ENCODE results near the gene MED12.
A peak's percentile ranks its signal among the peaks of the same experiment; 100 is the strongest.

MED12 gene

DNA sequence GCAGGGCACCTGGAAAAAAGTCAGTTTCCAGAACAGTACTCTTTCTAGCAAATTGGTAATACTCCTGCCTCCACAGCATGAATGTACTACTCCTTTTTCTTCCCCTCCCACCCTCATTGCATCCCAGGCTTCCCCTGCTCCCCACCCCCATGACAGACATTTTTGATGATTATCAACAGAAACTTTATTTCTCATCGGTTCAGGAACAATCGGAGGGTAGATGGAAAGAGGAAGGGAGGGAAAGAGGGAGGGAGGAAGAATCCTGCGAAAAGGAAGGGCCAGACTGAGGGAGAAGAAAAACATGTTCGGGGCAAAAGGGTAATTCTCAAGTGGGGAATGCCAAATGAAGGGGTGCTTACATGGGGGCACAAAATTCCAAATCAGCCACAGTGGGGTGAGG, 11.2 kb upstream of the MED12 start:
- no peak for DNase-seq (ENCODE audit: low spot score)

DNA sequence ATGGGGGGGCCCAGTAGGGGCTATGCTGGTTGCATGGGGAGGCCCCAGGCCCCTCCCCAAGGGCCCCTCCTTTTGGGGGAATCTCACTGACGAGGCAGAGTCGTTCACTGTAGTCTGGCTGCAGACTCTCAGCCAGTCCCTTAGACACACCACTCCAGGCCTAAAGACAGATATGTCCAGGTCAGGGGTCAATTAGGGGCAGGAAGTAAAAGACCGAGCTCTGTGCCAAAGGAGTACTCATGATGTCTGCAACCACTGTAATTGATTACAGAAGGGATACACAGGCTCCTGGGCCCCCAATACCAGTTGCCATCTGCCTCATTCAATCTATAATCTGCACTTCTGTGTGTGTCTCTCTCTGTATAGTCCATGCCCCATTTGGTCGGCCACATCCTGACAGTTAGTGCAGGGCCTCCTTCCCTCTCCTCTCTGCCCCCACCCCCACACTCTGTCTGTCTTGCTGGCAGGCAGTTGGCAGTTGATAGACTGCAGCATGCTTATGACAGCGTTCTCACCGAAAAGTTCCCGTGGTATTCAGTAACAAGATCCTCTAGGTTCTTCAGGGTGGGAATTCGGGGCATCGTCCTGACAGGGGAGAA, 10.5 kb upstream of the MED12 start:
- no peak for DNase-seq (ENCODE audit: low spot score)

DNA sequence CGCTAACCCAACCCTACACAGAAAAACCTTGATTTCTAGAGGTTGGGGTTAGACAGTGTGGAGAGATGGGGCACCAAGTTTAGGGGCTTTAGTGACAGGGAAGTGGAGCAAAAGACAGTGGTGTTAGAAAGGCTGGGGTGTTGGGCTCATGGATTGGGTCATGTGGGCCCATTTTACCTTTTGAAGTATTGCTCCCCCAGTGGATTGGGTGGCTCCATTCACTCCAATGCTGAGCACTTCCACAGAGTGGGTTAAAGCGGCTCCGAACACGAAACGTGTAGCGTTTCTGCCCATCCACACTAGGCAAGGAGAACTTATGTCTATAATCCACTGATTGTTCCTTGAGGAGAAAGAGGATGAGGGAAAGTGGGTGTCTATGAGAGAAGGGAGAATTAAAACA, 9.3 kb upstream of the MED12 start:
- DNase-seq (ENCODE audit: low spot score) = no peak

DNA sequence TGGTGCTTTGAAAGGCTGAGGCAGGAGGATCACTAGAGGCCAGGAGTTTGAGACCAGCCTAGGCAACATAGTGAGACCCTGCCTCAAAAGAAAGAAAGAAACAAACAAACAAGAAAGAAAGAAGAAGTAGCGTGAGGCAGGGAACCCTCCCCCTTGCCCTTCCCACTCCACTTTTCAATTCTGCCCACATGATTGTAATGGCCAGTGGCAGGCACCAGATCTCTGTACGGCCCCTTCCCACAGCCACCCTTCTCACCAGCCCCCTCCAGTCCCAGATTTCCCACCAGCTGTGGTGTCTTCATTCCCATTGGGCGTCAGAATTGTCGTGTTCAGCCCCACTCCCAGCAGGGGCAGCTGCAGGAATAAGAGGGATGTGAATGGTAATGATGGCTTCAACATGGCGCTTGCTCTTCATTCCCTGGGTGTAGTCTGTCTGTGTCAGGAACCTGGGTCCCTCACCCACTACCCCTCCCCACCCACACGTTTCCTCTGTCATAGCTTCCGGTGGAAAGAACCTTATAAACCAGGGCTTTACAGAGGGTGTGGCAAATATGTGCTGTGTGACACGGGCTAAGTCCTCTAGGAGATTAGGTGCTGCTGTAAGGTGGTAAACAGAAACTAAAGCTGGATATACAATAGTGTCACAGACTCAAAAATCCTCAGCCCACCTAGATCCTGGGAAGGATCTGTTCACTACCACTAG, 7.1 kb upstream of the MED12 start, which contains the start of gene IL2RG:
Gene IL2RG (minus strand): TSS at position 437 of the 703 bp plus-strand sequence. CDS start 38 bp downstream, at position 399.
- peak; percentile 36 for DNase-seq (ENCODE audit: low spot score)

DNA sequence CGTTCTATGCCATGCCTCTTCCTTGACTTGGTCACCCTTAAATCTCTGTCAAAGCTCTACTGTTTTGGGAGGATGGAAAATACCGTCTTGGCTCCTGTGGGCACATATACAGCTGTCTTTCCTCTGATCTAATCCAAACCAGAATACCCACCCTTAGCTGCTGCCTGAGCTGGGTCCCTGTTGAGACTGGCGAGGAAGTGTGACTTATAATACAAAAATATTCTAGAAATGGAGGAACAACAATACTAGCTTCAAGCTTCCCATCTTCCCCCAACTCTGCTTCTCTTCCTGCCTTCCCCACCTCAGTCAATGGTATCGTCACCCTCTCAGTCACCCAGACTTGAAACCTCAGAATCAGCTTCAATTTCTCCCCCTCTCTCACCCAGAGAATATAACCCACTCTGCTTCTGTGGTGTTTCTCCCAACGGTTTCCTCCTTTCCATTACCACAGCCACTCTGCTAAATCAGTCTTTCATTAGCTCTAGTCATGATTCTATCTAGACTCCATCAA, 6.4 kb upstream of the MED12 start:
- no peak for DNase-seq (ENCODE audit: low spot score)

DNA sequence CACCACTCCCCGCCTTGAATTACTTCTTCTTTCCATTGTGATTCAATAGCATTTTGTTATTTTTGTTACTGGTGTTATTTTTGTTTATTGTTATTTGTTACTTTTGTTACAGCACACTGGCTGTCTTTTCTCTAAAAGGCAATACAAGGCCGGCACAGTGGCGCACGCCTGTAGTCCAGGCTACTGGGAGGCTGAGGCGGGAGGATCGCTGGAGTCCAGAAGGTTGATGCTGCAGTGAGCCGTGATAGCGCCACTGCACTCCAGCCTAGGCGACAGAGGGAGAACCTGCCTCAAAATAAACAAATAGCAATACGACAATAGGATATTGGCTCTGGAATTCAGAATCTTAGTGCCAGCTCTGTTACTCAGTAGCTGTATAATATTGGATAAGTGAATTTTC, 1.0 kb upstream of the MED12 start:
- DNase-seq (ENCODE audit: low spot score) = no peak

DNA sequence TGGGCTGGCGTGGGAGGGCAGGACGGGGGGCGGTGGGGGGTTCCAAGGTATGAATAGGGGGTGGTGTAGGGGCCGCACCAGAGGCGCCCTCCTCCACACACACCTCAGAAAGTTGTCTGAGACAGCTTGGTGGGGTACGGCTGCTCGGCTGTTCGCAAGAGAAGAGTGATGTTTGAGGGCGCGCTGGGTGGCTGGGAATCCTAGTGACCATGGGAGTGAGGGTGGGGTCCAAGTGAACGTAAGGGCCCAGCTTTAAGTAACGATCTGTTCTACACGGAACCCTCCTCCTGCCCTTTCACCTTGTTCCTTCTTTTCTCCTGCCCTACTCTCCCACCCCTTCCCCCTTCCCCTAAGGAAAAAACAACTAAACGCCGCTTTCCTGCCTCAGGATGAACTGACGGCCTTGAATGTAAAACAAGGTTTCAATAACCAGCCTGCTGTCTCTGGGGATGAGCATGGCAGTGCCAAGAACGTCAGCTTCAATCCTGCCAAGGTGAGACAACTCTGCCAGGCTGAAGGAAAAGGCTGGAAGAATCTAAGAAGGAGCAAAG, 664 bp downstream of the MED12 start:
- no peak for DNase-seq (ENCODE audit: low spot score)

DNA sequence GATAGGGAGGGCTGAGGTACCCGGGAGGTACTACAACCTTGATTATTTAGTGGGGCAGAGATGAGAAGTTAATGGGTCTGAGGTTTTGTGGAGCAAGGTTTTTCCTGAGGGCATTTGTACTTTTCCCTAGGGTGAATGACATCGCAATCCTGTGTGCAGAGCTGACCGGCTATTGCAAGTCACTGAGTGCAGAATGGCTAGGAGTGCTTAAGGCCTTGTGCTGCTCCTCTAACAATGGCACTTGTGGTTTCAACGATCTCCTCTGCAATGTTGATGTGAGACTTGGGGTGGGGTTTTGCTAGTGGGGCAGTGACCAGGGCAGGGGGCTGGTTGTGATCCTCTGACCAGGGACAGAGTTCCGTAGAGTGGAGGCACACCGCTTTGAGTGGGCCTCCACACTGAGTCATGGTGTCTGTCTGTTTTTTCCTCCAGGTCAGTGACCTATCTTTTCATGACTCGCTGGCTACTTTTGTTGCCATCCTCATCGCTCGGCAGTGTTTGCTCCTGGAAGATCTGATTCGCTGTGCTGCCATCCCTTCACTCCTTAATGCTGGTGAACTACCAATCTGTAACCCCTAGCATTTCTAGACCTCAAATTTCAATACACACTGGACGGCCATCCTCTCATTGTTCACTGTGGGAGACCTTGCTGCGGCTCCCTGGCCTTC, 9.9 kb downstream of the MED12 start:
- no peak for DNase-seq (ENCODE audit: low spot score)

DNA sequence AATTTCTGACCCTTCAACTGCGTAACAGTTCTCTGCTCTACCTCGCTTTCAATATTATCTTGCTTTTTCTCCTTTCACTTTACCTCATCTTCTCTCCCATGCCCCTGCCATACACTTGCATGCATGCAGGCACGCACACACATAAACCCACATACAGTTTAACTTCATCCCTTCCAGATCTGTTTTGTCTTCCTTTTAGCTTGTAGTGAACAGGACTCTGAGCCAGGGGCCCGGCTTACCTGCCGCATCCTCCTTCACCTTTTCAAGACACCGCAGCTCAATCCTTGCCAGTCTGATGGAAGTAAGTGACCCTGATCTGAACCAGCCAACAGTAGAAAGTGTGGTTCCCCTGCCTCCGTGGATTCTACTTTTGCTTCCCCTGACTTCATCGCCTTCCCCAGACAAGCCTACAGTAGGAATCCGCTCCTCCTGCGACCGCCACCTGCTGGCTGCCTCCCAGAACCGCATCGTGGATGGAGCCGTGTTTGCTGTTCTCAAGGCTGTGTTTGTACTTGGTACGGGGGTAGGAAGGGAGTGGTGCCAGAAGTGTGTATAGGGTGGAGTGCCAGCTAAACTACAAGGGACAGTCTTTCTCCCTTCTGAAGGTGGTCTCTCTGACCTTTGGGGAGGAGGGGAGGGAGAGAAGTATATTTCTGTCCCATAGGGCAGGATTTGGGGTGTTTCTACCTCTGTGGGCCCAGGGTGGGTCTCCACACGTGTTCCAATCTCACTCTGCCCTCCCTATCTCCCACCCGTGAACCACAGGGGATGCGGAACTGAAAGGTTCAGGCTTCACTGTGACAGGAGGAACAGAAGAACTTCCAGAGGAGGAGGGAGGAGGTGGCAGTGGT, 10.7 kb downstream of the MED12 start:
- peak; percentile 85 for DNase-seq (ENCODE audit: low spot score)

DNA sequence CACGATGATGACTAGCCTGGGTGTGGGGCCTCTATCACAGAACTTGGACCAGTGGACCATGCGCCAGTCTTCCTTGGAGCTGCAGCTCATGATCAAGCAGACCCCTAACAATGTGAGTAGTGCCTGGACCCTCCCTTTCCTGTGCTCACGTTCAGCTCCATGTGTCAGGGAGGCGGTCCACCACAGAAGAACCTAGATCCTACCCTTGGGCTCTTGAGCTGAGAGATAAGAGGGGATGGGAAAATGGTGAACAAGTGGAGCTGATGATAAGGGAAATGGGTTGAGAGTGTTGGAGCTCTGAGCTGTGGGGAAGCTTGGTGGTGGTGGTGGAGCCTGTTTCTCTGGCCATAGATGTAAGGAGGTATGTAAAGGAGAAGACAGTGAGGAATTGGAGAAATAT, 13.1 kb downstream of the MED12 start:
- DNase-seq (ENCODE audit: low spot score) = peak; percentile 64

DNA sequence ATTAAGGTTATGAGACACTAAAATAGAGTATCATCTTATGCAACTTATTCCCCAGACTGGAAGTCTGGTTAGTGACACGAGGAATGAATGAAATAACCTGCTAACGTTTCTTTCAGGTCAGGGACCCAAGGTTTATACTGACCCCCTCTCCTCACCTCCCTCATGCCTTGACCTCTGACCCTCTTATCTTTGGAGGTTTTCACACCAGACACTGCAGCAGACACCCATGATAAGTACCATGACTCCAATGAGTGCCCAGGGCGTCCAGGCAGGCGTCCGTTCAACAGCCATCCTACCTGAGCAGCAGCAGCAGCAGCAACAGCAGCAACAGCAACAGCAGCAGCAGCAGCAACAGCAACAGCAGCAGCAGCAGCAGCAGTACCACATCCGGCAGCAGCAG, 22.0 kb downstream of the MED12 start:
- DNase-seq (ENCODE audit: low spot score) = no peak

DNA sequence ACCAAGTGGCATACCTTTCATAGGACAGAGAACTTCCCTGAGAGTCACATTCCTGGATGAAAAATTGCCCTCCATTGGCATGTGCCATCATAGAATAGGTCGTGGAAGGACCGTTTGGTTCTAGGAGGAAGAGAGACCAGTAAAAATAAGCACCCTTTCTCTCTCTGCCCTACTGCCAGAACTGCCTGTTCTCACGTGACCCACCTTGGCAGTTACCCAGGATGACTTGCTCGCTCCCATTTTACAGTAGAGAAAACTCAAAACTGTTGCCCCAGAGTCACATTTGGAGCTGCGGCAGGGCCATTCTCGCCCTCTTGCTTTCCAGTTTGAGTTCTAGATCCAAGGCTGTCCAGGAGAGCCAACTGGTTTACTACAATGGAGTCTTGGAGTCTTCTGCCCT, 25.1 kb downstream of the MED12 start:
- peak; percentile 80 for DNase-seq (ENCODE audit: low spot score)

DNA sequence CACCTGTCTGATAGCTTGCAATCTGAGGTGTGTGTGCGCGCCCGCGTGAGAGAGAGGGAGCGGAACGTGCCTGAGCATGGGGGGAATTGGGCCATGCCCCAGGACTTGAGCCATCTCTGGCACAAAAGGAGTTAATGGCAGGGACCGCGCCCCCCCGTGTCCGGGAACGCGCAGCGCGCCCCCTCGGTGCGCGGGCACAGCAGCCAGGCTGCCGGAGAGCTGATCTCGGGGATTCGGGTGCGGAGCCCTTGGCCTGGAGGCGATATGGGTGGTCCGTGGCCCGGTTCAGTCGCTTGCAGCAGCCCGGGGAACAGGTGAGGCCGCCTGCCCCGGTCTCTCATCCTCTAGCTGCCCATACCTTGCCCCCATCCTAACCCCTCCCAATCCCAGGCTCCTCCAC, 26.3 kb downstream of the MED12 start, which contains the start of gene NLGN3:
Gene NLGN3 (plus strand): TSS at position 191 of the 400 bp plus-strand sequence. CDS start 2,909 bp downstream, outside the sequence.
- no peak for DNase-seq (ENCODE audit: low spot score)

DNA sequence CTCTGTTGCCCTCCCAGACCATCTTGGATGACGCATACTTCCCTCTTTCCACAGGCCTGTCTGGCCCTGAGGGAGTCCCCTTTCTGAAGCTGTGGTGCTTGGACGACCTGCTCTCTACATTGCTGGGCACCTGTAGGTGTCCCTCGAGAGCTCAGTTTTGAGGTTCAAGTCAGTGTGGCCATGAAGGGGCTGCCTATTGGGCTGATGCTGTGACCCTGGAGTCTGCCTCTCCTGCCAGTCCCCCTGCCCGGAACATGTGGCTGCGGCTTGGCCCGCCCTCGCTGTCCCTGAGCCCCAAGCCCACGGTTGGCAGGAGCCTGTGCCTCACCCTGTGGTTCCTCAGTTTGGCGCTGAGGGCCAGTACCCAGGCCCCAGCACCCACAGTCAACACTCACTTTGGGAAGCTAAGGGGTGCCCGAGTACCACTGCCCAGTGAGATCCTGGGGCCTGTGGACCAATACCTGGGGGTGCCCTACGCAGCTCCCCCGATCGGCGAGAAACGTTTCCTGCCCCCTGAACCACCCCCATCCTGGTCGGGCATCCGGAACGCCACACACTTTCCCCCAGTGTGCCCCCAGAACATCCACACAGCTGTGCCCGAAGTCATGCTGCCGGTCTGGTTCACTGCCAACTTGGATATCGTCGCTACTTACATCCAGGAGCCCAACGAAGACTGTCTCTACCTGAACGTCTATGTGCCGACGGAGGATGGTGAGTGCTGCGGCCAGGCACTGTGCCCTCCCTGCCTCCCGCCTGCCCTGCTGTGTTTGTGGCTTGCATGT, 29.3 kb downstream of the MED12 start:
- DNase-seq (ENCODE audit: low spot score) = no peak

DNA sequence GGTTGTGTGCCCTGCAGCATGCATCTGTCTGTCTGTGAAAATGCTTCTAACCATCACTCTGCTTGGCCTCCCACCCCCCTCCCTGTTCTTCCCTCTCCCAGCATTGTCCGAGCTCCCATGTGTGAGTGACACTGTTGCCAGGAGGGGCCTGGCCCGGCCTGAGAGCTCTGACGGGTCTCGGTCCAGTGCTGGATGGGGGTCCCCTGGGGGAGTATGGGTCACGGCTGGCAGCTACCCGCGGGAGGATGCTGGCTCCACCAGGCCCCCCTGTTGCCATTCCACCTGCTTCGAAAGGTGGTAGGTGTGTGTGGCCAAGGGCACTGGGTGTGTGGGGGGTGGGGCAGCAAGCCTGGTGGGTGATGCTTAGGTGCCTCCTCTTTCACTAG, 29.9 kb downstream of the MED12 start:
- no peak for DNase-seq (ENCODE audit: low spot score)

DNA sequence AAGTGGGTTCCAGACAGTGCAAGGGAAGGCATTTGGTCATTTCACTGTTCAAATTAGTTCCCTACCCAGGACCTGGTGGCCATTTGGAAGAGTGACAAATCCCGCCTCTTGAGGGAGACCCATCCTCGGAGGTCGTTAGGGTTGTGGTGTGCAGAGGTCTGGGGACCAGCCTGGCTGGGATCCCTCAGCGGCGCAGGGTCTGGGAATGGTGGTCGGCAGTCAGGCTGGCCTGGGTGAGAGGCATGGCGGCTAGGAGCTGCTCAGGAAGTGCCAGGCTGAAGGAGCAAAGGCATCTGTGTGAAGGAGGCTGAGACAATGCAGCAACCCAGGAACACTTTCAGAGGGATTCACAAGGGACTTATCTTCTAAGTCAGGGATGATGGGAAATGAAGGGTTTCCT, 33.0 kb downstream of the MED12 start:
- DNase-seq (ENCODE audit: low spot score) = no peak

DNA sequence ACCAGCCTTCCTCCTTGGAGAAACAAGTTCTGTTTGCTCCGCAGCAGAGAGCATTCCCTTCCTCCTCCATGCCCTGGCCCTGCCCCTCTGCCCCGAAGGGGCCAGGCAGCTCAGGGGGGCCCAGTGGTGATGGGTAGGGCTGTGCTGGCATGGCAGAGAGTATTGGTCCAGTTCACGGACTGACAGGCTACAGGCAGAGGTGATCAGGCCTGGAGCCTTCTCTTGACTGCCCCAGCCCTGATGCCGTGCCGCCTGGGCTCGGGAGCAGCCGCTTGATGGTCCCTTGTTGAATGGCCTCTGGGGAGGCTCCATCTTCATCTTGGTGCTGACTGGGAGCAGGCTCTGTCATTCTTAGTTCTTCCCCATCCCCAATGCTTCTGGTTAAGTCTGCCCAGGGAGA, 35.8 kb downstream of the MED12 start:
- no peak for DNase-seq (ENCODE audit: low spot score)

DNA sequence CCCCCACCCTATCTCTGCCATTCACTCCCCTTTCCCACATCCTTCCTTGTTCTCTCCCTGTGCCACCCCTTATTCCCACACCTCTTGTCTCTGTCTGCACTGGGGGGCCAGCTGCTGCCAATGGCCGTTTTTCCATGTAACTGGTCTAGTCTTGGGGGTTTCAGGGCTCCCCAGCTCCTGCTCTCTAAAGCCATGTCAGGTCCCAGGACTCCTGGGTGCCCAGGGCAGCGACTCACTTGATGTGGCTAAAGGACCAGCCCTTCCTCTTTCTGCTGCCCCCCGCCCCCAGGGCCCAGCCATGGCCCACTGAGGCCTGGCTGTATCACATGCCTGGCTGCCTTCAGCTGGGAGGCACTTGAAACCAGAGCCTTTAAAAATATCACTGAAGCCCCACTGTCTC, 36.2 kb downstream of the MED12 start:
- no peak for DNase-seq (ENCODE audit: low spot score)

DNA sequence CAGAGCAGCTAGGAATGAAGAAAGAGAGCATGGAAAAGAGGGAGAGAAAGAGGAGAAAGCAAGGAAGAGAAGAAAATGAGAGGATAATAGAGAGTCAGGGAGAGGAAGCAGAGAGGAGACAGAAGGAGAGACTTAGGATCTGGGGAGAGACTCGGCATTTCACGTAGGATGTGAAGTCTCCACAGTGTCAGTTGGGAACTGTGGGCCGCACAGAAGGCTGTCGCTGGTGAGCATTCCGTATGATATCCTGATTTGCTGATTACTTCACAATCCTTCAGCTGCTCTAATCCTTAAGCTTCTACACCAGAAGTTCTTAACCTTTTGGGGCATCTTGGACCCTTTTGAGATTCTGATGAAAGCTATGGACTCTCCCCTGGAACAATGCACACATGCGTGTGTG, 40.2 kb downstream of the MED12 start:
- DNase-seq (ENCODE audit: low spot score) = no peak

DNA sequence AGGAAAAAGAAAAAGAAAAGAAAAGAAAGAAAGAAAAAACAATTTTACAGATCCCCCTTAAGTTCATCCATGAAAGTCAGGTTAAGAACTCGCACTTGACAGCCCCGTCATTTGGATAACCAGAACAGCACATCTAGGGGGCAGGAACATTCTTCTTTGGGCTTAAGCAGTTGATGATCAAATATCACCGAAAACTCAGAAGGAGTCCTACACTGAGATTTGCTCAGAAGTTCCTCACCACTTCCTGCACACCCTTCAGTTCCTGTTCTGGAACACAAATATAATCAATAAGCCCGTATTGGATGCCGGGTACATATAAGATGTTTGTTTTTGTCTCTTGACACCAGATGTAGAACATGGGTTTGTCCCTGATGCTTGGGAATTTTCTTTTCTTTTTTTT, 40.9 kb downstream of the MED12 start:
- DNase-seq (ENCODE audit: low spot score) = no peak

DNA sequence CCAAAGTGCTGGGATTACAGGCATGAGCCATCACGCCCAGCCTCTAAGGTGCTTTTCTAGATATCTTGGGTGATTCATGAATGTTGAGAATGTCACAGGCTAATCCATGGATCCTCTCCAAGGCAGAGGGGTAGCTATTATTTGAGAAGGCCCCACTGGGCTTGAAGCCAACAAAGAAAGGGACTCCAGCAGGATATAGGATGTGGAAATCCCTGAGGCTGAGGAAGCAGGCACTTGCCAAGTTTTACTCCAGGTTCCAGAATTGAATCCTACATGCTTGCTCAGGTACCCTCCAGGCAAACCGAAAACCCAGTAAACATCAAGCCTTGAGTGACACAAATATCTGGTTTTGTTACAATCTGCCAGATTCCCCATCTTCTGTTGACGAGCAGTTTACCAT, 42.1 kb downstream of the MED12 start:
- no peak for DNase-seq (ENCODE audit: low spot score)

Data from hematopoietic multipotent progenitor cell treated with erythropoietin and hydrocortisone succinate and interleukin-3 and kit ligand, for 17 days (in vitro differentiated cells).